Measurements from ENCODE around the gene KCMF1. TPM values are rescaled to one million over a fixed set of nuclear protein-coding genes. Genes with fewer than 3 reads are reported as not detected.

Gene KCMF1
- total and polyA plus RNA-seq, 2 donors (not counting 1 experiment from before 2014, with no cell fraction given) = 43.7 to 81.5 TPM

- TF ChIP-seq CTCF (IDR thresholded peaks at IDR 0.05) = no peak
- no peak for TF ChIP-seq EZH2 (IDR thresholded peaks at IDR 0.05; ENCODE audit: borderline replicate concordance, insufficient read depth, low read depth, low read length, poor library complexity, severe bottlenecking)
- ChIA-PET CTCF (interaction anchor here (1.4 to 2.5 kb wide), 2 partner anchors 11 to 32 kb away, joined by 4 to 9 read pairs; no protein-coding TSS in a partner anchor), POLR2A (interaction anchor here (0.6 to 1.2 kb wide), 2 partner anchors 10 to 806 kb away, joined by 3 to 8 read pairs; no protein-coding TSS in a partner anchor)
- Mint-ChIP-seq H3K4me3 (no peak overlapping the region), H3K9me3 (ENCODE audit: insufficient read depth) (no peaks in the 10 kb centered on the region), H3K27me3 (no peaks in the 10 kb centered on the region), H3K4me1 (peaks cover 30% of the 10 kb centered on the region), H3K27ac (peak overlapping the region; percentile 15)
- Histone ChIP-seq H4K20me1 (ENCODE audit: control insufficient read depth, insufficient read depth, low read length, poor library complexity, severe bottlenecking) (no peaks in the 10 kb centered on the region), H3K27ac (ENCODE audit: low read length in 2 of 2) (no peak overlapping the region), H3K4me3 (ENCODE audit: control extremely low read depth in 1 of 5, extremely low read depth in 1 of 5, insufficient read depth in 1 of 5, low read depth in 2 of 5, low read length in 4 of 5) (no peak overlapping the region), H3K9ac (ENCODE audit: low read length) (no peak overlapping the region), H3K4me2 (replicated peaks; ENCODE audit: low read depth, low read length, poor library complexity, severe bottlenecking) (no peak overlapping the region), H3K79me2 (ENCODE audit: control insufficient read depth, insufficient read depth, low read length) (peaks cover 21% of the 10 kb centered on the region), H3K9me3 (ENCODE audit: control extremely low read depth in 1 of 3, control insufficient read depth in 2 of 3, insufficient read depth in 1 of 3, low read length in 2 of 3) (no peaks in the 10 kb centered on the region), H3K4me1 (ENCODE audit: control insufficient read depth in 2 of 2, insufficient read depth in 2 of 2, low read length in 2 of 2) (peaks cover 15 to 19% of the 10 kb centered on the region in 2 donors), H3K27me3 (replicated peaks in 1 of 4; ENCODE audit: control extremely low read depth in 1 of 4, control insufficient read depth in 3 of 4, insufficient read depth in 4 of 4, low read length in 3 of 4) (no peaks in the 10 kb centered on the region), H3K36me3 (replicated peaks in 1 of 2; ENCODE audit: control extremely low read depth in 1 of 2, control insufficient read depth in 1 of 2, extremely low read depth in 1 of 2, insufficient read depth in 2 of 2, low read length in 1 of 2) (peaks cover 2 to 11% of the 10 kb centered on the region in 2 experiments), H2AFZ (ENCODE audit: insufficient read depth, low read depth, low read length, poor library complexity, severe bottlenecking) (no peak overlapping the region)
- intact Hi-C loops (cut with micrococcal nuclease) = no loop called here
- ATAC-seq (ENCODE audit: low read depth) = no peak
- DNase-seq = no peak
Measured at GRCh38 chr2:84957771-84958134, 13.2 kb upstream of the KCMF1 start.

- peak overlapping the region; percentile 41 for H3K27ac Mint-ChIP-seq
- H3K9ac ChIP-seq (ENCODE audit: low read length) = no peak overlapping the region
- H3K9me3 Mint-ChIP-seq (ENCODE audit: insufficient read depth) = no peaks in the 10 kb centered on the region
- peaks cover 37% of the 10 kb centered on the region for H3K4me1 Mint-ChIP-seq
- no peak overlapping the region for H3K4me3 ChIP-seq (ENCODE audit: control extremely low read depth in 1 of 5, extremely low read depth in 1 of 5, insufficient read depth in 1 of 5, low read depth in 2 of 5, low read length in 4 of 5)
- CTCF ChIA-PET = interaction anchor here (1.4 to 2.5 kb wide), 2 partner anchors 12 to 32 kb away, joined by 4 to 9 read pairs; no protein-coding TSS in a partner anchor
- peaks cover 21% of the 10 kb centered on the region for H3K79me2 ChIP-seq (ENCODE audit: control insufficient read depth, insufficient read depth, low read length)
- POLR2A ChIA-PET = interaction anchor here (0.6 to 1.2 kb wide), 2 partner anchors 9 to 806 kb away, joined by 3 to 8 read pairs; no protein-coding TSS in a partner anchor
- ATAC-seq (ENCODE audit: low read depth) (no peak), DNase-seq (no peak)
- no peak for TF ChIP-seq EZH2 (IDR thresholded peaks at IDR 0.05; ENCODE audit: borderline replicate concordance, insufficient read depth, low read depth, low read length, poor library complexity, severe bottlenecking)
- no peak for TF ChIP-seq CTCF (IDR thresholded peaks at IDR 0.05)
- H3K27ac ChIP-seq (ENCODE audit: low read length in 2 of 2) = no peak overlapping the region
- H3K4me3 Mint-ChIP-seq = no peak overlapping the region
- H3K9me3 ChIP-seq (ENCODE audit: control extremely low read depth in 1 of 3, control insufficient read depth in 2 of 3, insufficient read depth in 1 of 3, low read length in 2 of 3) = no peaks in the 10 kb centered on the region
- H2AFZ ChIP-seq (ENCODE audit: insufficient read depth, low read depth, low read length, poor library complexity, severe bottlenecking) = no peak overlapping the region
- intact Hi-C loops (cut with micrococcal nuclease) = no loop called here
- H3K4me2 ChIP-seq (replicated peaks; ENCODE audit: low read depth, low read length, poor library complexity, severe bottlenecking) = no peak overlapping the region
- peaks cover 2 to 14% of the 10 kb centered on the region in 2 experiments for H3K36me3 ChIP-seq (replicated peaks in 1 of 2; ENCODE audit: control extremely low read depth in 1 of 2, control insufficient read depth in 1 of 2, extremely low read depth in 1 of 2, insufficient read depth in 2 of 2, low read length in 1 of 2)
- 97% methylated on average over 6 of the region's 12 CpGs for WGBS (ENCODE audit: insufficient coverage)
- H3K27me3 ChIP-seq (replicated peaks in 1 of 4; ENCODE audit: control extremely low read depth in 1 of 4, control insufficient read depth in 3 of 4, insufficient read depth in 4 of 4, low read length in 3 of 4) = no peaks in the 10 kb centered on the region
- H4K20me1 ChIP-seq (ENCODE audit: control insufficient read depth, insufficient read depth, low read length, poor library complexity, severe bottlenecking) = no peaks in the 10 kb centered on the region
- no peaks in the 10 kb centered on the region for H3K27me3 Mint-ChIP-seq
- peaks cover 19 to 24% of the 10 kb centered on the region in 2 donors for H3K4me1 ChIP-seq (ENCODE audit: control insufficient read depth in 2 of 2, insufficient read depth in 2 of 2, low read length in 2 of 2)
Measured at GRCh38 chr2:84958135-84959059, 12.6 kb upstream of the KCMF1 start.
